Measurements from ENCODE around the gene CRACDL.

Gene CRACDL

DNA sequence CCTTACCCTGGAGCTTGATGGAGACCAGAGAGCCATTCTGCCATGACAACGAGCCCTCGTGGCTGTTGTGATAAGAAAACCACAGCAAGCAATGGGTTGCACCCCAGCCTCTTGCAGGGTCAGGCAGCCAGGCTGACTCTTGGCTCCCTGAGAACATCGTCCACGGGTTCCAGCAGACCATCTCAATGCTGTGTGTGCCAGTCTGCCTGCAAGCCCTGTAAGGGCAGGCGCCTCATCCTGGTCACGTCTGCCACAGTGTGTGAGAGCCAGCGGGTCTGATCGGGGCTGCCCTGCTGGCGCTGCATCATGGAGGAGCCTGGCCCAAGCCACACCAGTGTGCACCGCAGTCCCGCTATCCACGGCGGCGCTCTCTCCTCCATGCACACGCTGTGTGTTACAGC, 134.1 kb downstream of the CRACDL start:
- no peaks in the 10 kb centered on the region for H3K9me3 ChIP-seq
- no peaks in the 10 kb centered on the region for H3K36me3 ChIP-seq
- TF ChIP-seq, protein P1, sequence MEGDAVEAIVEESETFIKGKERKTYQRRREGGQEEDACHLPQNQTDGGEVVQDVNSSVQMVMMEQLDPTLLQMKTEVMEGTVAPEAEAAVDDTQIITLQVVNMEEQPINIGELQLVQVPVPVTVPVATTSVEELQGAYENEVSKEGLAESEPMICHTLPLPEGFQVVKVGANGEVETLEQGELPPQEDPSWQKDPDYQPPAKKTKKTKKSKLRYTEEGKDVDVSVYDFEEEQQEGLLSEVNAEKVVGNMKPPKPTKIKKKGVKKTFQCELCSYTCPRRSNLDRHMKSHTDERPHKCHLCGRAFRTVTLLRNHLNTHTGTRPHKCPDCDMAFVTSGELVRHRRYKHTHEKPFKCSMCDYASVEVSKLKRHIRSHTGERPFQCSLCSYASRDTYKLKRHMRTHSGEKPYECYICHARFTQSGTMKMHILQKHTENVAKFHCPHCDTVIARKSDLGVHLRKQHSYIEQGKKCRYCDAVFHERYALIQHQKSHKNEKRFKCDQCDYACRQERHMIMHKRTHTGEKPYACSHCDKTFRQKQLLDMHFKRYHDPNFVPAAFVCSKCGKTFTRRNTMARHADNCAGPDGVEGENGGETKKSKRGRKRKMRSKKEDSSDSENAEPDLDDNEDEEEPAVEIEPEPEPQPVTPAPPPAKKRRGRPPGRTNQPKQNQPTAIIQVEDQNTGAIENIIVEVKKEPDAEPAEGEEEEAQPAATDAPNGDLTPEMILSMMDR (IDR thresholded peaks at IDR 0.05; ENCODE audit: low read depth, low read length): no peak
- no peak overlapping the region for H3K4me3 ChIP-seq (ENCODE audit: low read depth, low read length)
- no peaks in the 10 kb centered on the region for H3K27me3 ChIP-seq
- no peaks in the 10 kb centered on the region for H3K4me1 ChIP-seq
- no peak for DNase-seq

DNA sequence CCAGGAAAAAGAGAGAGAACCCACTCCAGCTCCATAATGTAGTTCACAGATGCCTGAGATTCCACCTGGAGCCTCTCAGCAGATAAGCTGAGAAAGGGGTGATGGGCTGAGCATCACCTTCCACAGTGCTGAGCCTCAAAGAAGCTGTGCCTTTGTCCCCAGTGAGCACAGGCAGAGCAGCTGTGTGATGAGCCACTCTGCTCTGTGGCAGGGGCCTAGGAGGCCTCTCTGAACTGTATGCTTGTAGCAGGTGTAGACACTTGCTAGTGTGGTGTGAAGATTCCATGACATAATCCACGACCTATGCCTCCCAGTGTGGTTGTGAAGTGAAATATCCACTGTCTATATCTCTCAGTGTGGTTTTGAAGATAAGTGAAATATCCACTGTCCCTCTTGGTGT, 134.7 kb downstream of the CRACDL start:
- Histone ChIP-seq H3K36me3 (no peaks in the 10 kb centered on the region), H3K4me3 (ENCODE audit: low read depth, low read length) (no peak overlapping the region), H3K4me1 (no peaks in the 10 kb centered on the region), H3K27me3 (no peaks in the 10 kb centered on the region), H3K9me3 (no peaks in the 10 kb centered on the region)
- DNase-seq: no peak
- TF ChIP-seq, protein P1 (IDR thresholded peaks at IDR 0.05; ENCODE audit: low read depth, low read length): no peak

DNA sequence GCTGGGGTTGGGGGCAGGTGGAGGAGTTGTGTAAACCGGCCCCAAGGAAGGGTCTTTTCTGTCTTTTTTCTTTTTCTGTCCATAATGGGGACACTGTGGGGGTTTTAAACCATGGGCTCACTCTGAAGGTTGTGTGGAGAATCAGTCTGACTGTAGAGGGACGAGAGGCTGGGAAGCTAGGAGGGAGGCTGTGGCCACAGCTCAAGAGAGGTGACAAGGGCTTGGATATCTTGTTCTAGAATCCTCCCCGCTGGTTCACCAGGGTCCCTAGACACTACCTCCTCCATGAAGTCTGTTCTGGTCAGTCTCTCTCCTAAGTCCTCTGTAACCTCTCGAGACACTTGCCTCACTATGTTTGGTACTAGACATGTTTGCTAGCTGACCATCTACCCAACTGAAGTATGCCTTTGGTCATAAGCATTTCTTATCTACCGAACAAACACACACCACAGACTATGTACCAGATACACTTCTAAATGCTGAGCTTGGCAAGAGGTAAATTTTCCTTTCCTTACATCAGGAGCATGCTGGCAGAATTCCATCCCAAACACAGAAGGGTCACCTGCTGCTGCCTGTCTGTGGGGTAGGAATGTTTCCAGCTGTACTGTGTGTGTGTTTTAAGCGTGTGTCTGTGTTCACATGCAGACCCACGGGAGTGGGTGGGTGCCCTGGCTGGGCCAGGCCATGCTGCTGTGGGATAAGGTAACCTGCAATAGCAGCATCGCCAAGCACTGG, 135.5 kb downstream of the CRACDL start:
- no peaks in the 10 kb centered on the region for H3K36me3 ChIP-seq
- DNase-seq: no peak
- H3K27me3 ChIP-seq: no peaks in the 10 kb centered on the region
- no peaks in the 10 kb centered on the region for H3K9me3 ChIP-seq
- H3K4me3 ChIP-seq (ENCODE audit: low read depth, low read length): no peak overlapping the region
- TF ChIP-seq, protein P1 (IDR thresholded peaks at IDR 0.05; ENCODE audit: low read depth, low read length): no peak
- no peaks in the 10 kb centered on the region for H3K4me1 ChIP-seq

DNA sequence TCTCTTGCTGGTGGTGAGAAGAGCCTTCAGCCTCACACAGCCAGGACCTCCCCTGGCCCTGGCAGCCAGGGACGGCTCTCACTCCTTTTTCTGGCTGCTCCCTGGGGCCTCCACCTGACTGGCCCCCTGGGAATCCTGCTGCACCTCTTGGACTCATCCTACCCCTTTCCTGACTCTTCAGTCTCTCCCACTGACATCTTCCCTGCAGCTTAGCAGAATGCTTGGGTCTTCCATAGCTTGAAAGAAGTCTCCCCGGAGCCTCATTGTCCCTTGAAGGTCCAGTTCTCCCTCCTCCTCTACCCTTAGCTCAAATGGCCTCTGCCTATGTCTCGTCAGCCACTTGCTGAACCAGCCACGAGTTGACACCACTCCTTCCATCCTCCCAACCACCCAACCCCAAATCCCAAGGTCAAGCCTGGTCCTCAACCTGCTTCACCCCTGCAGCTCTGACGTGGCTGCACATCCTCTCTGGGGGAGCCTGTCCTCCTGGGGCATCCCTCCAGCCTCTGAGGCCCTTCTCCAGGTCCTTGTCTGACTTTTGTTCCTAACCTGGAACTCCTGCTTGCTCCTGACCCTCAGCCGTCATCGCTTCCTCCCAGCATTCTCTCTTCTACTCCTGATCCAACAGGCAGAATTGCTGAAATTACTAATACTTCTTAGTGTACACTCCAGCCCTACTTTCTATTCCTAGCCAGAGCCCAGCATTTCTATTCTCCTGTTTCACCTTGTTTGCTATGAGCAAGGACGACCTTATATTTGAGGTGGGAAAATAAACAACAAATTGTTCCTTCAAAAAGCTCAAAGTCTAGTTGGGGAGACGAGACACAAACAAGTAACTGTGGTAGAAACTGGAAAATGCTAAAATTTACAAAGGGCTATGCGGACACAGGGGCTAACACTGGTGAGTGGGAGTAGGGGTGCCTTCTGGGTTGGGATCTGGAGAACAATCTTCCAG, 136.4 kb downstream of the CRACDL start:
- no peak for DNase-seq
- H3K4me1 ChIP-seq: no peaks in the 10 kb centered on the region
- TF ChIP-seq, protein P1 (IDR thresholded peaks at IDR 0.05; ENCODE audit: low read depth, low read length): no peak

DNA sequence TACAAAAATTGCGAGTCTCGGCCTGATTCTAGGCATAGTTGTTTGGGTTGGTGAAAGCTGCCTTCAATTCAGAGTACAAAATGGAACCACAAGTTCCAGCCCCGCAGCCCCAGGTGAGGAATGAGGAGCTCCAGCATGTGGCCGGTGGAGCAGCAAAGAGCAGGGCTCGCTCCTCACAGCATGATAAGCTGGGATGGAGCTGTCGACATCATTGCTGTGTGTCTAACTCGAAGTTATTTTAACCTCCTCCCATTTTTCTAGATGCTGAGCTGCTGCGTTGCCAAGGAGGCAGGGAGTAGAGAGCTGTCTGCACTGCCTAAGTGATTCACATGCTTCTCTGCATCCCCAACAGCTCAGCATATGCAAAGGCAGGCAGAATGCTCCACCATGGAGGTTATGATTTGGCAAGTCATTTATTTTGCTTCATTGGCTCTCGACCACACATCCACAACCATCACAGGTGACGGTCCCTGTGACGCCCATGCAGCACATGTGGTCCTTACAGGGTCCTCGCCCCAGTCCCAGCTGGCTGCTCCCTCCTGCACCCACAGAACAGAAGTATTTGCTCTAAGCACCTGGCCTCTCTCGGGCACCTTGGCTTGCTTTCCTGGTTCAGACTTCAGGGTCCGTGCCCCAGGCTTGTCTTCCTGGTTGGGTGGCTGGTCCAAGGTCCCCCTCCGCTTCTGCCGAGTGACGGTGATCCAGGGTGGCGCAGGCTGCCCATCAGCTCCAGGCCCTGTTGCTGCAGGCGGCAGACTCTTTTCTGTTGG, 139.1 kb downstream of the CRACDL start:
- Histone ChIP-seq H3K9me3 (no peaks in the 10 kb centered on the region), H3K36me3 (no peaks in the 10 kb centered on the region), H3K4me1 (no peaks in the 10 kb centered on the region), H3K4me3 (ENCODE audit: low read depth, low read length) (no peak overlapping the region), H3K27me3 (no peaks in the 10 kb centered on the region)
- no peak for DNase-seq
- TF ChIP-seq, protein P1 (IDR thresholded peaks at IDR 0.05; ENCODE audit: low read depth, low read length): no peak

More for the DNA sequence above, 136.4 kb downstream of the CRACDL start:
- H3K36me3 ChIP-seq: no peaks in the 10 kb centered on the region
- no peaks in the 10 kb centered on the region for H3K27me3 ChIP-seq
- H3K4me3 ChIP-seq (ENCODE audit: low read depth, low read length): no peak overlapping the region
- no peaks in the 10 kb centered on the region for H3K9me3 ChIP-seq

Measured in BE2C (cell line).